GM10266 (cell line): ENCODE measurements around the gene C2orf92.

Experiments
- DNase-seq: peaks from one replicate; pipeline ENCODE4 v3.0.0; 2012; ENCODE audit errors: extremely low spot score
- CTCF ChIP-seq: IDR thresholded peaks from 2 replicates; pipeline ENCODE4 v1.5.1; 2012; ENCODE audit warnings: mild to moderate bottlenecking, low read depth; ENCODE audit not compliant: control insufficient read depth, insufficient read depth; ENCODE audit errors: missing control alignments

The C2orf92 gene

GRCh38 chr2:97730245-97730644 lies 60.7 kb downstream of the C2orf92 start:
- no peak for DNase-seq
- no peak for TF ChIP-seq CTCF

GRCh38 chr2:97731274-97732020 lies 61.9 kb downstream of the C2orf92 start:
- TF ChIP-seq CTCF, result no peak

GRCh38 chr2:97732436-97733340 lies 63.2 kb downstream of the C2orf92 start:
- DNase-seq, result no peak
- TF ChIP-seq CTCF, result no peak

More at GRCh38 chr2:97731274-97732020, 61.9 kb downstream of the C2orf92 start:
- DNase-seq, result no peak

GRCh38 chr2:97733341-97734035 lies 64.0 kb downstream of the C2orf92 start:
- no peak for DNase-seq
- no peak for TF ChIP-seq CTCF

GRCh38 chr2:97734061-97735051 lies 64.8 kb downstream of the C2orf92 start:
- TF ChIP-seq CTCF, result no peak
- DNase-seq, result no peak

GRCh38 chr2:97735161-97735561 lies 65.6 kb downstream of the C2orf92 start:
- no peak for DNase-seq
- TF ChIP-seq CTCF, result no peak
